Measurements from ENCODE around the gene NAALADL2. TPM values are rescaled to one million over a fixed set of nuclear protein-coding genes. Genes with fewer than 3 reads are reported as not detected.

NAALADL2 gene
- total and polyA plus RNA-seq, 9 of the 15 experiments (the other 6 are each of a cell fraction or from before 2014, with no cell fraction given), result 0.29 to 1.1 (median 0.79) TPM; not detected in 1

DNA sequence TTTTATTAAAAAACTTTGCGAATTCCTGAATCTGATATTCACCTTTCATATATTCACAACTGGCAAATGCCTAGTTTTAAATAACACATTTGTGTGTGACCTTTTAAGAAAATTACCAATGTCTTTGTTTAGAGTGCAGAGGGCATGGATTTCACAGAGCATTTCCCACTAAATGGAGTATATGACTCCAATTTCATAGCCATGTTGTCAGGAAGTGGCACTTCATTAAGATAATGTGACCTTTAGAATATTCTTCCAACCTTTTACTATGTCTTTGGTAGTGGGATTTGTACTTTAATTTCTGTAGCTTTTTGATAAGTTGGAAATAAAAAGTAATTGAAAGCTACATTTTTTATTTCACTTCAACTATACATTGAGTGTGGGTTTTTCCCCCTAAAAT is 188.7 kb downstream of the NAALADL2 start (continued):
- TF ChIP-seq FOS (IDR thresholded peaks at IDR 0.05; ENCODE audit: extremely low read depth, insufficient read length), result no peak

DNA sequence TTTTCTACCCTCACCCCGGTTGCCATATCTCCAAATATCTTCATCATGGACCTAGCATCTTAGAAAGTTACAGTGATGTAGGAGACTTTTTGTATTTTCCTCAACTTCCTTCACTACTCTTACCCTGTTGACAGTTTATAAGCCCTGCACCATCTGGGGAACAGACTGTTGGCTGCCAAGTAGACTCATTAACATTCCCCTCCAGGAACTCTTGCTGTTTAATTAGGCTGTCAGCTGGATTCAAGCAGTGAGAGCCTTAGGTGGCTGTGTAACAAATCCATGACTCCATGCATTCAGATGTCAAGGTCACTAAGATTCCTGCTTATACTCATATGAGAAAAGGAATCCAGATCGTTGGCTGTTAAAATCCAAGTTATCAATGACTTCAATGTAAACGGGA is 198.3 kb downstream of the NAALADL2 start:
- POLR2A ChIA-PET, result no interaction called here
- CTCF ChIA-PET (ENCODE audit: low intra/inter-chr PET ratio), result no interaction called here
- H3K4me3 ChIP-seq, result no peak overlapping the region
- ATAC-seq (no peak), FAIRE-seq (no peak), DNase-seq (ENCODE audit: extremely low read depth in 1 of 4, low spot score in 3 of 4) (no peak)
- no TSS peak for BruUV-seq (replicated peaks)
- no peaks in the 10 kb centered on the region for H3K27me3 ChIP-seq (ENCODE audit: control insufficient read depth in 2 of 2, insufficient read depth in 2 of 2, low read length in 2 of 2)
- H3K27ac ChIP-seq (ENCODE audit: extremely low read depth, low read depth, low read length), result no peak overlapping the region
- no peaks in the 10 kb centered on the region for H4K20me1 ChIP-seq (replicated peaks; ENCODE audit: control insufficient read depth, insufficient read depth, low read length)
- no peaks in the 10 kb centered on the region for H3K9me1 ChIP-seq (ENCODE audit: control insufficient read depth, insufficient read depth, low read length)
- no peak overlapping the region for H3K9ac ChIP-seq (ENCODE audit: insufficient read depth in 1 of 2, low read depth in 2 of 2, low read length in 2 of 2)
- H3K36me3 ChIP-seq (ENCODE audit: control insufficient read depth, insufficient read depth, low read length), result no peaks in the 10 kb centered on the region
- no peaks in the 10 kb centered on the region for H3K4me1 ChIP-seq (replicated peaks in 1 of 2; ENCODE audit: control insufficient read depth in 2 of 2, insufficient read depth in 2 of 2, low read length in 2 of 2)
- TF ChIP-seq FOXM1 (IDR thresholded peaks at IDR 0.05; ENCODE audit: low read depth) (no peak), FOXM1 (CRISPR knock-in tag; IDR thresholded peaks at IDR 0.05; ENCODE audit: low read depth) (no peak), SNAPC5 (CRISPR knock-in tag; IDR thresholded peaks at IDR 0.05) (no peak), HMG20A (CRISPR knock-in tag; conservative IDR thresholded peaks at IDR 0.05) (no peak), BRD4 (IDR thresholded peaks at IDR 0.05) (no peak), BRCA1 (IDR thresholded peaks at IDR 0.05) (no peak), BRCA1 (CRISPR knock-in tag; IDR thresholded peaks at IDR 0.05) (no peak), EWSR1 (IDR thresholded peaks at IDR 0.05; ENCODE audit: borderline replicate concordance, low read depth, partially characterized antibody) (no peak), ATF1 (CRISPR knock-in tag; IDR thresholded peaks at IDR 0.05) (no peak), ATF1 (tag; IDR thresholded peaks at IDR 0.05) (no peak), CXXC5 (CRISPR knock-in tag; IDR thresholded peaks at IDR 0.05) (no peak), MAZ (CRISPR knock-in tag; conservative IDR thresholded peaks at IDR 0.05 in 1 of 2, IDR thresholded peaks at IDR 0.05 in 1 of 2) (no peak), ESRRB (CRISPR knock-in tag; IDR thresholded peaks at IDR 0.05; ENCODE audit: borderline replicate concordance) (no peak), ZNF274 (IDR thresholded peaks at IDR 0.05; ENCODE audit: borderline replicate concordance, low read depth, low read length) (no peak), ZNF507 (tag; conservative IDR thresholded peaks at IDR 0.05) (no peak), ZNF23 (CRISPR knock-in tag; IDR thresholded peaks at IDR 0.05) (no peak)
- TF ChIP-seq, protein P1, sequence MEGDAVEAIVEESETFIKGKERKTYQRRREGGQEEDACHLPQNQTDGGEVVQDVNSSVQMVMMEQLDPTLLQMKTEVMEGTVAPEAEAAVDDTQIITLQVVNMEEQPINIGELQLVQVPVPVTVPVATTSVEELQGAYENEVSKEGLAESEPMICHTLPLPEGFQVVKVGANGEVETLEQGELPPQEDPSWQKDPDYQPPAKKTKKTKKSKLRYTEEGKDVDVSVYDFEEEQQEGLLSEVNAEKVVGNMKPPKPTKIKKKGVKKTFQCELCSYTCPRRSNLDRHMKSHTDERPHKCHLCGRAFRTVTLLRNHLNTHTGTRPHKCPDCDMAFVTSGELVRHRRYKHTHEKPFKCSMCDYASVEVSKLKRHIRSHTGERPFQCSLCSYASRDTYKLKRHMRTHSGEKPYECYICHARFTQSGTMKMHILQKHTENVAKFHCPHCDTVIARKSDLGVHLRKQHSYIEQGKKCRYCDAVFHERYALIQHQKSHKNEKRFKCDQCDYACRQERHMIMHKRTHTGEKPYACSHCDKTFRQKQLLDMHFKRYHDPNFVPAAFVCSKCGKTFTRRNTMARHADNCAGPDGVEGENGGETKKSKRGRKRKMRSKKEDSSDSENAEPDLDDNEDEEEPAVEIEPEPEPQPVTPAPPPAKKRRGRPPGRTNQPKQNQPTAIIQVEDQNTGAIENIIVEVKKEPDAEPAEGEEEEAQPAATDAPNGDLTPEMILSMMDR (IDR thresholded peaks at IDR 0.05 in 2 of 3, conservative IDR thresholded peaks at IDR 0.05 in 1 of 3; ENCODE audit: insufficient read depth in 2 of 3, low read depth in 1 of 3, low read length in 3 of 3), result no peak
- TF ChIP-seq, protein P2, sequence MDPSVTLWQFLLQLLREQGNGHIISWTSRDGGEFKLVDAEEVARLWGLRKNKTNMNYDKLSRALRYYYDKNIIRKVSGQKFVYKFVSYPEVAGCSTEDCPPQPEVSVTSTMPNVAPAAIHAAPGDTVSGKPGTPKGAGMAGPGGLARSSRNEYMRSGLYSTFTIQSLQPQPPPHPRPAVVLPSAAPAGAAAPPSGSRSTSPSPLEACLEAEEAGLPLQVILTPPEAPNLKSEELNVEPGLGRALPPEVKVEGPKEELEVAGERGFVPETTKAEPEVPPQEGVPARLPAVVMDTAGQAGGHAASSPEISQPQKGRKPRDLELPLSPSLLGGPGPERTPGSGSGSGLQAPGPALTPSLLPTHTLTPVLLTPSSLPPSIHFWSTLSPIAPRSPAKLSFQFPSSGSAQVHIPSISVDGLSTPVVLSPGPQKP (CRISPR knock-in tag; IDR thresholded peaks at IDR 0.05), result no peak
- intact Hi-C loops (cut with micrococcal nuclease) (no loop called here), in situ Hi-C loops (cut with MboI) (no loop called here)
- 3% methylated on average over 3 of the region's 3 CpGs for WGBS (ENCODE audit: insufficient coverage, low coverage, missing lambda C conversion rate)
- 0 out of 2 replicates have a peak, but pooled peaks cover 3% of the 10 kb centered on the region for H3K9me3 ChIP-seq (replicated peaks; ENCODE audit: control insufficient read depth, insufficient read depth, low read depth, low read length)
- H3K4me2 ChIP-seq (ENCODE audit: insufficient read depth, low read length), result no peak overlapping the region
- H3K79me2 ChIP-seq (ENCODE audit: control insufficient read depth, insufficient read depth, low read length), result no peaks in the 10 kb centered on the region
- no peak overlapping the region for H2AFZ ChIP-seq (ENCODE audit: low read depth, low read length)
